Neuronal stem cell (in vitro differentiated cells): ENCODE results near the gene PCSK5.

Experiments used
- DNase-seq: peaks from one replicate; pipeline ENCODE4 v3.0.0-alpha.2; 2013; ENCODE audit warnings: low spot score
- H2AFZ ChIP-seq: one replicate; pipeline ENCODE4 v1.6.1; 2013; ENCODE audit warnings: mild to moderate bottlenecking, low read length, inconsistent platforms
- H2AK5ac ChIP-seq: 2 replicates; pipeline ENCODE4 v1.6.1; 2013; ENCODE audit warnings: low read depth, mild to moderate bottlenecking, inconsistent platforms, low read length, moderate library complexity, mixed read lengths
- H2BK120ac ChIP-seq: 2 replicates; pipeline ENCODE4 v1.6.1; 2013; ENCODE audit warnings: low read depth, mild to moderate bottlenecking, inconsistent platforms, low read length, moderate library complexity, mixed read lengths
- H2BK12ac ChIP-seq: one replicate; pipeline ENCODE4 v1.6.1; 2013; ENCODE audit warnings: low read length, inconsistent platforms
- H2BK15ac ChIP-seq: 2 replicates; pipeline ENCODE4 v1.6.1; 2013; ENCODE audit warnings: mild to moderate bottlenecking, low read length, inconsistent platforms, mixed read lengths
- H2BK5ac ChIP-seq: one replicate; pipeline ENCODE4 v1.6.1; 2013; ENCODE audit warnings: inconsistent platforms, mild to moderate bottlenecking, low read length, moderate library complexity
- H3K14ac ChIP-seq: one replicate; pipeline ENCODE4 v1.6.1; 2013; ENCODE audit warnings: low read length, inconsistent platforms
- H3K18ac ChIP-seq: 2 replicates; pipeline ENCODE4 v1.6.1; 2013; ENCODE audit warnings: low read length, inconsistent platforms
- H3K23ac ChIP-seq: 2 replicates; pipeline ENCODE4 v1.6.1; 2013; ENCODE audit warnings: low read depth, mild to moderate bottlenecking, mixed read lengths, low read length, inconsistent platforms; ENCODE audit not compliant: poor library complexity
- H3K27ac ChIP-seq: replicated peaks from 3 replicates; pipeline ENCODE4 v1.5.1; 2013; ENCODE audit warnings: low read length, inconsistent platforms
- H3K27me3 ChIP-seq, 3 experiments: 2 replicates each; pipeline ENCODE4 v1.6.1; 2013; ENCODE audit warnings: low read length in 3 of 3, mild to moderate bottlenecking in 2 of 3, inconsistent platforms in 1 of 3, low read depth in 1 of 3, mixed read lengths in 1 of 3, moderate library complexity in 1 of 3; ENCODE audit not compliant: control insufficient read depth in 3 of 3, insufficient read depth in 3 of 3
- H3K36me3 ChIP-seq, 2 donors: replicated peaks in 1 of 2; 2 replicates each; pipeline ENCODE4 v1.6.1; 2013; ENCODE audit warnings: low read length in 2 of 2; ENCODE audit not compliant: control insufficient read depth in 2 of 2, insufficient read depth in 2 of 2
- H3K4ac ChIP-seq: 2 replicates; pipeline ENCODE4 v1.6.1; 2013; ENCODE audit warnings: inconsistent platforms, mild to moderate bottlenecking, low read length, moderate library complexity
- H3K4me1 ChIP-seq, 2 donors: 1 replicate in 1 of 2; 2 replicates in 1 of 2; pipeline ENCODE4 v1.6.1; 2013; ENCODE audit warnings: low read length in 2 of 2, low read depth in 1 of 2; ENCODE audit not compliant: control insufficient read depth in 2 of 2, insufficient read depth in 1 of 2
- H3K4me2 ChIP-seq: one replicate; pipeline ENCODE4 v1.6.1; 2013; ENCODE audit warnings: mild to moderate bottlenecking, low read length, inconsistent platforms; ENCODE audit not compliant: insufficient read depth, poor library complexity, severe bottlenecking
- H3K4me3 ChIP-seq, 2 donors: 2 replicates each; pipeline ENCODE4 v1.5.1; 2013; ENCODE audit warnings: low read length in 2 of 2, mild to moderate bottlenecking in 2 of 2, inconsistent platforms in 1 of 2, moderate library complexity in 1 of 2
- H3K79me1 ChIP-seq: one replicate; pipeline ENCODE4 v1.6.1; 2013; ENCODE audit warnings: low read depth, mild to moderate bottlenecking, inconsistent platforms, low read length, moderate library complexity
- H3K9ac ChIP-seq: one replicate; pipeline ENCODE4 v1.6.1; 2013; ENCODE audit warnings: mild to moderate bottlenecking, low read depth, low read length, inconsistent platforms; ENCODE audit not compliant: poor library complexity
- H3K9me3 ChIP-seq, 2 donors: replicated peaks in 1 of 2; 2 replicates each; pipeline versions ENCODE3 to v1.6.1; 2013; ENCODE audit warnings: low read length in 2 of 2, mild to moderate bottlenecking in 2 of 2, inconsistent platforms in 1 of 2, low read depth in 1 of 2, mixed read lengths in 1 of 2, moderate library complexity in 1 of 2; ENCODE audit not compliant: control insufficient read depth in 2 of 2, insufficient read depth in 1 of 2
- H4K8ac ChIP-seq: one replicate; pipeline ENCODE4 v1.6.1; 2013; ENCODE audit warnings: low read depth, mild to moderate bottlenecking, inconsistent platforms, low read length, moderate library complexity
- H4K91ac ChIP-seq: one replicate; pipeline ENCODE4 v1.6.1; 2013; ENCODE audit warnings: low read length, low read depth, mild to moderate bottlenecking, inconsistent platforms; ENCODE audit not compliant: poor library complexity
- WGBS, 2 donors: extraction: QIAGEN DNeasy Blood & Tissue Kit; methylation state at CpG; one replicate each; pipeline ENCODE4 v1.1.7; 2013; ENCODE audit warnings: missing lambda C conversion rate in 2 of 2, mixed read lengths in 1 of 2; ENCODE audit not compliant: insufficient read length in 2 of 2, insufficient replicate concordance in 1 of 2; ENCODE audit errors: extremely low coverage in 2 of 2; 5-methylcytosine and 5-hydroxymethylcytosine counted together

The PCSK5 gene

GRCh38 chr9:76107482-76107881 lies 217.0 kb downstream of the PCSK5 start:
- Histone ChIP-seq H3K18ac (no peak overlapping the region), H4K8ac (no peak overlapping the region), H3K4ac (no peak overlapping the region), H3K27ac (no peak overlapping the region), H2AFZ (no peak overlapping the region), H2BK15ac (no peak overlapping the region), H2BK120ac (no peak overlapping the region), H3K36me3 (peaks cover 0 to 11% of the 10 kb centered on the region in 2 donors), H3K4me2 (no peak overlapping the region), H2BK12ac (no peak overlapping the region), H3K4me3 (no peak overlapping the region), H2BK5ac (no peak overlapping the region), H3K23ac (no peak overlapping the region), H3K14ac (no peak overlapping the region), H4K91ac (no peak overlapping the region), H3K9me3 (no peaks in the 10 kb centered on the region), H3K9ac (no peak overlapping the region), H3K27me3 (no peaks in the 10 kb centered on the region), H3K4me1 (no peaks in the 10 kb centered on the region), H2AK5ac (no peak overlapping the region), H3K79me1 (no peaks in the 10 kb centered on the region)
- WGBS, 2 donors: no CpG with 5 or more reads among the region's 4 CpGs
- no peak for DNase-seq

GRCh38 chr9:76109953-76110352 lies 219.5 kb downstream of the PCSK5 start:
- Histone ChIP-seq H3K18ac (no peak overlapping the region), H4K8ac (no peak overlapping the region), H3K4me3 (no peak overlapping the region), H3K79me1 (no peaks in the 10 kb centered on the region), H3K14ac (no peak overlapping the region), H3K27ac (no peak overlapping the region), H3K9ac (no peak overlapping the region), H3K4me1 (no peaks in the 10 kb centered on the region), H2BK15ac (no peak overlapping the region), H2AFZ (no peak overlapping the region), H3K36me3 (peaks cover 0 to 10% of the 10 kb centered on the region in 2 donors), H3K27me3 (no peaks in the 10 kb centered on the region), H2BK12ac (no peak overlapping the region), H3K23ac (no peak overlapping the region), H4K91ac (no peak overlapping the region), H2BK120ac (no peak overlapping the region), H3K9me3 (no peaks in the 10 kb centered on the region), H2AK5ac (no peak overlapping the region), H3K4me2 (no peak overlapping the region), H2BK5ac (no peak overlapping the region), H3K4ac (no peak overlapping the region)
- no peak for DNase-seq
- no CpG with 5 or more reads among the region's 2 CpGs for WGBS, 2 donors

- Histone ChIP-seq H3K14ac (no peak overlapping the region), H3K36me3 (peaks cover 0 to 9% of the 10 kb centered on the region in 2 donors), H2BK120ac (no peak overlapping the region), H3K4me1 (no peaks in the 10 kb centered on the region), H3K4me2 (no peak overlapping the region), H3K9ac (no peak overlapping the region), H4K91ac (no peak overlapping the region), H3K27me3 (no peaks in the 10 kb centered on the region), H2AK5ac (no peak overlapping the region), H3K4ac (no peak overlapping the region), H3K4me3 (no peak overlapping the region), H3K18ac (no peak overlapping the region), H3K79me1 (no peaks in the 10 kb centered on the region), H2AFZ (no peak overlapping the region), H4K8ac (no peak overlapping the region), H3K9me3 (no peaks in the 10 kb centered on the region), H2BK15ac (no peak overlapping the region), H2BK5ac (no peak overlapping the region), H3K27ac (no peak overlapping the region), H2BK12ac (no peak overlapping the region), H3K23ac (no peak overlapping the region)
- no peak for DNase-seq
- WGBS, 2 donors: no CpG with 5 or more reads among the region's 2 CpGs
Observed at GRCh38 chr9:76112151-76112550, 221.7 kb downstream of the PCSK5 start.

DNA sequence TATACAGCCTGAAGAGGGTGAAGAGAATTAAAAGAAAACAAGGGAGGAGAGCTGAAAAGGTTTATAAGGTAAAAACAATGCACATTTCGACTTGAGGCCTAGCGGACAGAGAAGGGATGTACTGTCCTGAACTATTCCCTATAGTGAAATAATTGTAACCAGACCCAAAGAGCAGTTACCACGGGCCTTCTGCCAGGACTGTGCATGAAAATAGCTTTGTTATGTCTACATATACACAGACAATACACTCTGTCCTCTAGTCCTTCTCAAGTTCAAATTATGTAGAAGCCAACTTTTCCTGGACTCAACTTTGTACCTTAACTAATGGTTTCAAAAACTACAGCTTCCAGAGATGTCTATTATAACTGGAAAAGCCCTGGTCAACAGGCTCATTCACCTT lies 223.7 kb downstream of the PCSK5 start:
- H3K36me3 ChIP-seq: peaks cover 0 to 2% of the 10 kb centered on the region in 2 donors
- H3K14ac ChIP-seq: no peak overlapping the region
- no peaks in the 10 kb centered on the region for H3K4me1 ChIP-seq
- no peaks in the 10 kb centered on the region for H3K9me3 ChIP-seq
- H3K9ac ChIP-seq: no peak overlapping the region
- H2BK5ac ChIP-seq: no peak overlapping the region
- no peak overlapping the region for H3K4me3 ChIP-seq
- no peak overlapping the region for H2BK15ac ChIP-seq
- no peak overlapping the region for H3K4me2 ChIP-seq
- H3K23ac ChIP-seq: no peak overlapping the region
- H2AFZ ChIP-seq: no peak overlapping the region
- no peak overlapping the region for H2BK12ac ChIP-seq
- WGBS, 2 donors: no CpG with 5 or more reads among the region's 3 CpGs
- H3K27me3 ChIP-seq: no peaks in the 10 kb centered on the region
- H4K91ac ChIP-seq: no peak overlapping the region
- no peak overlapping the region for H2BK120ac ChIP-seq
- H2AK5ac ChIP-seq: no peak overlapping the region
- no peaks in the 10 kb centered on the region for H3K79me1 ChIP-seq
- no peak overlapping the region for H3K4ac ChIP-seq
- no peak overlapping the region for H3K18ac ChIP-seq
- no peak for DNase-seq
- no peak overlapping the region for H4K8ac ChIP-seq
- no peak overlapping the region for H3K27ac ChIP-seq
